Astrocyte of the cerebellum (primary cell): ENCODE data around the gene EVA1C.

Experiments used
- DNase-seq: peaks from one replicate; pipeline ENCODE4 v3.0.0-alpha.2; 2011; ENCODE audit warnings: low read depth
- H3K4me3 ChIP-seq: 2 replicates; pipeline ENCODE4 v1.5.1; 2011; ENCODE audit warnings: mild to moderate bottlenecking, low read depth, low read length, moderate library complexity
- CTCF ChIP-seq: IDR thresholded peaks from 2 replicates; pipeline ENCODE4 v1.5.1; 2012; ENCODE audit warnings: low read length, low read depth, moderate library complexity, mild to moderate bottlenecking; ENCODE audit errors: missing control alignments
- in situ Hi-C: cut with HindIII; loops from 2 replicates; pipeline ENCODE4 v1.10.0; 2017; ENCODE audit warnings: low sequenced_read_pairs

Gene EVA1C

GRCh38 chr21:32413015-32413504 is 554 bp downstream of the EVA1C start:
- no peak for TF ChIP-seq CTCF
- H3K4me3 ChIP-seq = peak overlapping the region; percentile 47
- in situ Hi-C loops = no loop called here
- DNase-seq = no peak

- in situ Hi-C loops = no loop called here
- DNase-seq = no peak
- H3K4me3 ChIP-seq = peak overlapping the region; percentile 47
- TF ChIP-seq CTCF = no peak
Measured at GRCh38 chr21:32413697-32414578, 1.4 kb downstream of the EVA1C start.

- peak; percentile 59 for TF ChIP-seq CTCF
- H3K4me3 ChIP-seq = no peak overlapping the region
- in situ Hi-C loops = loop anchor here (5.0 kb wide), 1 partner anchor 108 kb away; no protein-coding TSS in a partner anchor
- DNase-seq = no peak
Measured at GRCh38 chr21:32414579-32415358, 2.3 kb downstream of the EVA1C start.

GRCh38 chr21:32415451-32416398 is 3.2 kb downstream of the EVA1C start:
- in situ Hi-C loops = loop anchor here (5.0 kb wide), 1 partner anchor 107 kb away; no protein-coding TSS in a partner anchor
- H3K4me3 ChIP-seq = no peak overlapping the region
- TF ChIP-seq CTCF = no peak
- DNase-seq = no peak

- no peak for TF ChIP-seq CTCF
- DNase-seq = no peak
- in situ Hi-C loops = loop anchor here (5.0 kb wide), 1 partner anchor 104 kb away; no protein-coding TSS in a partner anchor
- no peak overlapping the region for H3K4me3 ChIP-seq
Measured at GRCh38 chr21:32418146-32418545, 5.6 kb downstream of the EVA1C start.
